H1 (cell line): ENCODE measurements around the gene TRAK1. TPM values are rescaled to one million over a fixed set of nuclear protein-coding genes. Genes with fewer than 3 reads are reported as not detected.
A peak's percentile ranks its signal among the peaks of the same experiment; 100 is the strongest.

Experiments used
- CTCF ChIA-PET: fragments of 300-600 bp; sonication (Branson Sonifier 250); formaldehyde crosslinking; loops from one replicate; lab custom pipeline; 2021; ENCODE audit not compliant: partially characterized antibody; lab: Charles Lee
- POLR2A ChIA-PET: fragments of 300-600 bp; sonication (Branson Sonifier 250); formaldehyde crosslinking; loops from one replicate; lab custom pipeline; 2021; ENCODE audit warnings: inconsistent platforms; ENCODE audit not compliant: partially characterized antibody; lab: Charles Lee
- DNase-seq, 2 experiments: peaks; one replicate each; pipeline versions ENCODE4 v3.0.0 to v3.0.0-alpha.2; 2010 to 2022; ENCODE audit warnings: low spot score in 2 of 2, low read depth in 1 of 2, mixed read lengths in 1 of 2
- FAIRE-seq: peaks from 2 replicates; lab custom pipeline; 2011; peaks lifted over from hg19 to GRCh38; lab: Jason Lieb, UNC
- H2AFZ ChIP-seq: 2 replicates; pipeline ENCODE4 v1.8.1; 2012; ENCODE audit warnings: low read length, inconsistent platforms
- H2AK5ac ChIP-seq: 2 replicates; pipeline ENCODE4 v1.6.1; 2013; ENCODE audit warnings: low read depth, low read length
- H2BK120ac ChIP-seq: replicated peaks from 2 replicates; pipeline ENCODE3; 2013; ENCODE audit warnings: low read depth, low read length, inconsistent platforms
- H2BK12ac ChIP-seq: 2 replicates; pipeline ENCODE4 v1.6.1; 2013; ENCODE audit warnings: low read depth, low read length
- H2BK15ac ChIP-seq: 2 replicates; pipeline ENCODE4 v1.6.1; 2013; ENCODE audit warnings: low read length
- H2BK20ac ChIP-seq: 2 replicates; pipeline ENCODE4 v1.6.1; 2013; ENCODE audit warnings: low read length
- H2BK5ac ChIP-seq: 2 replicates; pipeline ENCODE4 v1.6.1; 2013; ENCODE audit warnings: low read depth, low read length
- H3K14ac ChIP-seq: 2 replicates; pipeline ENCODE4 v1.6.1; 2013; ENCODE audit warnings: inconsistent platforms; ENCODE audit not compliant: insufficient read length
- H3K18ac ChIP-seq: 2 replicates; pipeline ENCODE4 v1.6.1; 2013; ENCODE audit warnings: low read length; ENCODE audit errors: extremely low read depth
- H3K23ac ChIP-seq: 2 replicates; pipeline ENCODE4 v1.6.1; 2013; ENCODE audit warnings: inconsistent platforms; ENCODE audit not compliant: insufficient read length
- H3K23me2 ChIP-seq: 2 replicates; pipeline ENCODE4 v1.6.1; 2013; ENCODE audit warnings: low read depth, low read length
- H3K27ac ChIP-seq: 2 replicates; pipeline ENCODE4 v1.6.1; 2011; ENCODE audit warnings: low read depth, low read length, inconsistent platforms
- H3K27me3 ChIP-seq, 4 experiments: replicated peaks in 1 of 4; 1 replicate in 1 of 4; 2 replicates in 3 of 4; pipeline versions ENCODE4 v1.6.1 to v1.8.1; 2011 to 2013; ENCODE audit warnings: low read length in 3 of 4, mild to moderate bottlenecking in 3 of 4, inconsistent platforms in 2 of 4, mixed read lengths in 2 of 4, moderate library complexity in 1 of 4; ENCODE audit not compliant: control insufficient read depth in 3 of 4, insufficient read depth in 3 of 4; ENCODE audit errors: extremely low read depth in 1 of 4
- H3K36me3 ChIP-seq, 4 experiments: 2 replicates each; pipeline versions ENCODE4 v1.6.1 to v1.8.1; 2011 to 2013; ENCODE audit warnings: mild to moderate bottlenecking in 4 of 4, low read length in 3 of 4, moderate library complexity in 2 of 4, control low read depth in 1 of 4, inconsistent platforms in 1 of 4; ENCODE audit not compliant: insufficient read depth in 4 of 4, control insufficient read depth in 2 of 4
- H3K4ac ChIP-seq: replicated peaks from 2 replicates; pipeline ENCODE3; 2013; ENCODE audit warnings: low read length, low read depth, mixed read lengths, inconsistent platforms; ENCODE audit not compliant: insufficient read length
- H3K4me1 ChIP-seq, 4 experiments: replicated peaks in 1 of 4; 1 replicate in 1 of 4; 2 replicates in 3 of 4; pipeline versions ENCODE4 v1.6.1 to v1.8.1; 2011 to 2013; ENCODE audit warnings: low read length in 3 of 4, inconsistent platforms in 2 of 4, mixed read lengths in 1 of 4; ENCODE audit not compliant: insufficient read depth in 4 of 4, control insufficient read depth in 3 of 4
- H3K4me2 ChIP-seq, 2 experiments: 2 replicates each; pipeline versions ENCODE4 v1.6.1 to v1.8.1; 2011 to 2013; ENCODE audit warnings: low read depth in 2 of 2, low read length in 2 of 2, control low read depth in 1 of 2, inconsistent platforms in 1 of 2, mild to moderate bottlenecking in 1 of 2; ENCODE audit not compliant: insufficient read depth in 1 of 2
- H3K4me3 ChIP-seq, 4 experiments: fragments of 200-600, 300-600 bp in 1 of 4; sonication (generic), shearing (Covaris generic), sonication (Bioruptor Twin) in 1 of 4; 2 replicates each; pipeline versions ENCODE4 v1.5.1 to v1.8.1; 2011 to 2016; ENCODE audit warnings: low read length in 4 of 4, low read depth in 3 of 4, control low read depth in 2 of 4, inconsistent platforms in 2 of 4, mild to moderate bottlenecking in 2 of 4, mixed read lengths in 1 of 4, moderate library complexity in 1 of 4; ENCODE audit not compliant: insufficient read depth in 2 of 4; ENCODE audit errors: extremely low read depth in 1 of 4
- H3K56ac ChIP-seq: replicated peaks from 2 replicates; pipeline ENCODE3; 2013; ENCODE audit warnings: low read depth, mild to moderate bottlenecking, mixed read lengths, low read length, inconsistent platforms; ENCODE audit not compliant: insufficient read length
- H3K79me1 ChIP-seq: 2 replicates; pipeline ENCODE4 v1.6.1; 2013; ENCODE audit warnings: low read depth, low read length, control low read depth
- H3K79me2 ChIP-seq, 2 experiments: 2 replicates each; pipeline versions ENCODE4 v1.6.1 to v1.8.1; 2012 to 2013; ENCODE audit warnings: low read length in 2 of 2, mild to moderate bottlenecking in 2 of 2, inconsistent platforms in 1 of 2; ENCODE audit not compliant: insufficient read depth in 2 of 2, control insufficient read depth in 1 of 2
- H3K9ac ChIP-seq, 4 experiments: replicated peaks in 1 of 4; 1 replicate in 1 of 4; 2 replicates in 3 of 4; pipeline versions ENCODE4 v1.6.1 to v1.8.1; 2011 to 2013; ENCODE audit warnings: low read depth in 3 of 4, low read length in 3 of 4, control low read depth in 2 of 4, mild to moderate bottlenecking in 2 of 4, moderate library complexity in 2 of 4, inconsistent platforms in 1 of 4; ENCODE audit errors: extremely low read depth in 1 of 4
- H3K9me3 ChIP-seq, 2 experiments: 2 replicates each; pipeline versions ENCODE4 v1.6.1 to v1.8.1; 2012 to 2013; ENCODE audit warnings: mild to moderate bottlenecking in 2 of 2, moderate library complexity in 2 of 2, control low read depth in 1 of 2, inconsistent platforms in 1 of 2, low read depth in 1 of 2, low read length in 1 of 2, mixed read lengths in 1 of 2; ENCODE audit not compliant: insufficient read depth in 2 of 2
- H4K20me1 ChIP-seq, 2 experiments: replicated peaks in 1 of 2; 2 replicates each; pipeline versions ENCODE3 to v1.8.1; 2011 to 2013; ENCODE audit warnings: inconsistent platforms in 2 of 2, low read length in 2 of 2, mild to moderate bottlenecking in 1 of 2; ENCODE audit not compliant: insufficient read depth in 2 of 2, control insufficient read depth in 1 of 2
- H4K5ac ChIP-seq: 2 replicates; pipeline ENCODE4 v1.6.1; 2013; ENCODE audit warnings: low read length, low read depth, mixed read lengths, inconsistent platforms; ENCODE audit not compliant: insufficient read length
- H4K8ac ChIP-seq: 2 replicates; pipeline ENCODE4 v1.8.0; 2013; ENCODE audit warnings: mild to moderate bottlenecking, moderate library complexity, low read length, inconsistent platforms; ENCODE audit not compliant: insufficient read depth; ENCODE audit errors: extremely low read depth
- H4K91ac ChIP-seq: replicated peaks from 2 replicates; pipeline ENCODE3; 2013; ENCODE audit warnings: low read length, mixed read lengths, inconsistent platforms; ENCODE audit not compliant: insufficient read length
- CHD2 ChIP-seq: IDR thresholded peaks from 2 replicates; pipeline ENCODE4 v1.6.1; 2012; ENCODE audit warnings: low read length, improper control_type of control experiment
- EP300 ChIP-seq, 2 experiments: IDR thresholded peaks; 1 replicate in 1 of 2; 2 replicates in 1 of 2; pipeline ENCODE4 v1.6.1; 2011 to 2012; ENCODE audit warnings: low read depth in 2 of 2, low read length in 2 of 2, mild to moderate bottlenecking in 2 of 2, borderline replicate concordance in 1 of 2, inconsistent platforms in 1 of 2, moderate library complexity in 1 of 2
- HDAC2 ChIP-seq, 2 experiments: fragments of 300-600 bp in 1 of 2; sonication (generic) in 1 of 2; IDR thresholded peaks; 2 replicates each; pipeline ENCODE4 v1.6.1; 2011 to 2012; ENCODE audit warnings: low read depth in 2 of 2, low read length in 2 of 2, mild to moderate bottlenecking in 2 of 2, moderate library complexity in 2 of 2, borderline replicate concordance in 1 of 2, inconsistent platforms in 1 of 2
- HDAC6 ChIP-seq: IDR thresholded peaks from one replicate; pipeline ENCODE4 v1.7.1; 2012; ENCODE audit warnings: low read depth, mild to moderate bottlenecking, inconsistent platforms, low read length, moderate library complexity
- RAD21 ChIP-seq, 2 experiments: IDR thresholded peaks in 1 of 2; conservative IDR thresholded peaks in 1 of 2; 2 replicates each; pipeline ENCODE4 v1.6.1; 2011; ENCODE audit warnings: low read depth in 2 of 2, low read length in 2 of 2, improper control_type of control experiment in 1 of 2, inconsistent platforms in 1 of 2, mild to moderate bottlenecking in 1 of 2, moderate library complexity in 1 of 2
- TAF1 ChIP-seq: IDR thresholded peaks from 2 replicates; pipeline ENCODE4 v1.6.1; 2011; ENCODE audit warnings: mild to moderate bottlenecking, low read depth, low read length
- TAF7 ChIP-seq: optimal IDR thresholded peaks from 2 replicates; pipeline ENCODE3; 2011; ENCODE audit warnings: low read depth, mild to moderate bottlenecking, inconsistent platforms, low read length, moderate library complexity, borderline replicate concordance
- TEAD4 ChIP-seq: IDR thresholded peaks from 2 replicates; pipeline ENCODE4 v1.6.1; 2012; ENCODE audit warnings: low read depth, low read length, inconsistent platforms, mixed read lengths
- WGBS, 2 experiments: shearing (Covaris generic) in 1 of 2; methylation state at CpG; one replicate each; pipeline versions ENCODE4 v1.1.6 to v1.1.7; 2013 to 2015; ENCODE audit warnings: low lambda C conversion rate in 2 of 2, mixed read lengths in 2 of 2, inconsistent platforms in 1 of 2, low coverage in 1 of 2, missing lambda C conversion rate in 1 of 2; ENCODE audit not compliant: insufficient replicate concordance in 2 of 2, insufficient coverage in 1 of 2, insufficient read length in 1 of 2; ENCODE audit errors: extremely low coverage in 1 of 2, missing lambda C conversion rate in 1 of 2; 5-methylcytosine and 5-hydroxymethylcytosine counted together
- polyA plus RNA-seq, 7 experiments: library from polyadenylated mRNA; depleted of rRNA in 3 of 7; stranded (reverse) in 5 of 7; unstranded in 2 of 7; fragments of >200 nt in 5 of 7; fragments of 200-250 nt in 2 of 7; gene quantifications; 1 replicate in 5 of 7; 2 replicates in 1 of 7; 4 replicates in 1 of 7; pipeline versions ENCODE4 v1.2.1 to v1.2.3, GENCODE V29; 2011 to 2013; ENCODE audit warnings: missing spikeins in 2 of 7, mixed read lengths in 2 of 7
- total RNA-seq: library from RNA; stranded (reverse); fragmentation: NEBNext Ultra II Directional; extraction: Animal tissue kit (Norgen Biotek cat#: 25700); gene quantifications from 2 replicates; pipeline ENCODE4 v1.2.1, GENCODE V29; 2021
- TF ChIP-seq, protein P1 (sequence below): IDR thresholded peaks from 2 replicates; pipeline ENCODE4 v1.6.1; 2011; ENCODE audit warnings: low read length, improper control_type of control experiment

Gene TRAK1
- total and polyA plus RNA-seq, 2 of the 8 experiments (the other 6 are each of a cell fraction or from before 2014, with no cell fraction given), result 21.3 to 32.7 TPM

DNA sequence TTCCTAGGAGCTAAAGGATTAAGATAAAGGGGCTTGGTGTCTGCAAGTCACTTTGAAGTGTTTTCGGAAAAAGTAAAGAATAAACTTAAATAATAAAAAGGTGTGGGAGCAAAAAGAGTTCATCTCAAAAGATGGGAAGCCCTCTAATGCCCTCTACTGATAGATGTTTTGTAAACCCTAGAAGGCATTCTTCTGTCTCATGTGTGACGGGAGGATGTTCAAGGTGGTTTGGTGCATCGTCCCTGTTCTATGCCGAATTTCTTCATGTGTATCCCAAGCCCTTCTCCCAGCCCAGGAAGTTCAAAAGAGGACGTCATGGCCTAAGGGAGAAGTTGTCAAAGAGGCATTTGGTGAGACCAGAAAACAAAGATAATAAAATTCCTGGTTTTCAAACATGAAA, 137.6 kb downstream of the TRAK1 start:
- WGBS, 2 experiments, result 70% methylated on average over 5 of the region's 5 CpGs; no CpG with 5 or more reads in 1 of the 2 experiments
- TF ChIP-seq TEAD4 (no peak), CHD2 (no peak), TAF1 (no peak), EP300 (IDR thresholded peaks at IDR 0.05; ENCODE audit: borderline replicate concordance in 1 of 2, low read depth in 2 of 2, low read length in 2 of 2) (no peak), HDAC2 (IDR thresholded peaks at IDR 0.05; ENCODE audit: borderline replicate concordance in 1 of 2, low read depth in 2 of 2, low read length in 2 of 2) (no peak), TAF7 (no peak), HDAC6 (no peak), RAD21 (IDR thresholded peaks at IDR 0.05 in 1 of 2, conservative IDR thresholded peaks at IDR 0.05 in 1 of 2; ENCODE audit: low read depth in 2 of 2, low read length in 2 of 2) (peak; percentile 54 to 69)
- TF ChIP-seq, protein P1, sequence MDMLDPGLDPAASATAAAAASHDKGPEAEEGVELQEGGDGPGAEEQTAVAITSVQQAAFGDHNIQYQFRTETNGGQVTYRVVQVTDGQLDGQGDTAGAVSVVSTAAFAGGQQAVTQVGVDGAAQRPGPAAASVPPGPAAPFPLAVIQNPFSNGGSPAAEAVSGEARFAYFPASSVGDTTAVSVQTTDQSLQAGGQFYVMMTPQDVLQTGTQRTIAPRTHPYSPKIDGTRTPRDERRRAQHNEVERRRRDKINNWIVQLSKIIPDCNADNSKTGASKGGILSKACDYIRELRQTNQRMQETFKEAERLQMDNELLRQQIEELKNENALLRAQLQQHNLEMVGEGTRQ, result no peak

More for the DNA sequence above, 137.6 kb downstream of the TRAK1 start:
- H3K9me3 ChIP-seq, result no peaks in the 10 kb centered on the region
- ChIA-PET POLR2A (interaction anchor here (1.0 to 1.1 kb wide), 2 partner anchors 14 to 69 kb away, joined by 3 to 4 read pairs; no protein-coding TSS in a partner anchor), CTCF (interaction anchor here (0.6 to 6.1 kb wide), 36 partner anchors 9 to 1421 kb away, joined by 3 to 69 read pairs (median 4); partner anchors contain the start of gene VIPR1)
- no peak overlapping the region for H2AFZ ChIP-seq
- H3K14ac ChIP-seq, result no peak overlapping the region
- H3K4me2 ChIP-seq, result no peak overlapping the region
- no peaks in the 10 kb centered on the region for H4K20me1 ChIP-seq
- H3K27ac ChIP-seq, result no peak overlapping the region
- no peak overlapping the region for H2BK12ac ChIP-seq
- H4K91ac ChIP-seq, result no peak overlapping the region
- H3K4ac ChIP-seq, result no peak overlapping the region
- no peak overlapping the region for H3K18ac ChIP-seq
- no peak overlapping the region for H4K5ac ChIP-seq
- no peak for DNase-seq
- peaks cover 0 to 3% (median under 1%) of the 10 kb centered on the region in 4 experiments; a peak in 3 of 8 replicates for H3K36me3 ChIP-seq
- H3K23me2 ChIP-seq, result no peaks in the 10 kb centered on the region
- H3K56ac ChIP-seq, result no peak overlapping the region
- H2BK15ac ChIP-seq, result no peak overlapping the region
- H2BK120ac ChIP-seq, result no peak overlapping the region
- no peak overlapping the region for H3K9ac ChIP-seq
- no peak overlapping the region for H2BK5ac ChIP-seq
- H3K23ac ChIP-seq, result no peak overlapping the region
- no peak overlapping the region for H2AK5ac ChIP-seq
- H2BK20ac ChIP-seq, result no peak overlapping the region
- 0 out of 7 replicates have a peak, but pooled peaks cover 0 to 4% (median 0%) of the 10 kb centered on the region in 4 experiments for H3K4me1 ChIP-seq
- H3K79me2 ChIP-seq, result no peaks in the 10 kb centered on the region
- no peaks in the 10 kb centered on the region; a peak in 1 of 7 replicates for H3K27me3 ChIP-seq
- no peak overlapping the region for H4K8ac ChIP-seq
- no peaks in the 10 kb centered on the region for H3K79me1 ChIP-seq
- H3K4me3 ChIP-seq, result no peak overlapping the region
- no peak for FAIRE-seq
